HS-27A (cell line): Measurements from ENCODE around the gene ENOX1.

Experiments used
- DNase-seq: peaks from one replicate; pipeline ENCODE4 v3.0.0-alpha.2; 2012; ENCODE audit warnings: low read depth, missing footprints

The ENOX1 gene

GRCh38 chr13:43286751-43287150 is 500.0 kb downstream of the ENOX1 start:
- no peak for DNase-seq

GRCh38 chr13:43285933-43286597 is 500.7 kb downstream of the ENOX1 start:
- DNase-seq = no peak

- no peak for DNase-seq
Observed at GRCh38 chr13:43284162-43284561, 502.6 kb downstream of the ENOX1 start.

GRCh38 chr13:43279696-43280095 is 507.1 kb downstream of the ENOX1 start:
- DNase-seq = no peak

- DNase-seq = no peak
Observed at GRCh38 chr13:43278127-43278526, 508.6 kb downstream of the ENOX1 start.

- DNase-seq = no peak
Observed at GRCh38 chr13:43277142-43277541, 509.6 kb downstream of the ENOX1 start.

GRCh38 chr13:43274881-43275280 is 511.9 kb downstream of the ENOX1 start:
- DNase-seq = no peak

GRCh38 chr13:43273362-43273761 is 513.4 kb downstream of the ENOX1 start:
- no peak for DNase-seq

GRCh38 chr13:43272851-43273250 is 513.9 kb downstream of the ENOX1 start:
- no peak for DNase-seq

- DNase-seq = no peak
Observed at GRCh38 chr13:43271152-43271551, 515.6 kb downstream of the ENOX1 start.

- no peak for DNase-seq
Observed at GRCh38 chr13:43270130-43270830, 516.5 kb downstream of the ENOX1 start.

- DNase-seq = peak; percentile 67
Observed at GRCh38 chr13:43269037-43269481, 517.7 kb downstream of the ENOX1 start.

- no peak for DNase-seq
Observed at GRCh38 chr13:43268632-43269031, 518.1 kb downstream of the ENOX1 start.

GRCh38 chr13:43267916-43268315 is 518.9 kb downstream of the ENOX1 start:
- DNase-seq = no peak

- DNase-seq = no peak
Observed at GRCh38 chr13:43266936-43267615, 519.7 kb downstream of the ENOX1 start.

GRCh38 chr13:43265028-43265427 is 521.7 kb downstream of the ENOX1 start:
- DNase-seq = no peak

GRCh38 chr13:43264458-43264857 is 522.3 kb downstream of the ENOX1 start:
- DNase-seq = no peak

GRCh38 chr13:43263047-43263446 is 523.7 kb downstream of the ENOX1 start:
- no peak for DNase-seq

GRCh38 chr13:43260999-43261398 is 525.8 kb downstream of the ENOX1 start:
- no peak for DNase-seq

- no peak for DNase-seq
Observed at GRCh38 chr13:43258771-43259170, 528.0 kb downstream of the ENOX1 start.

- DNase-seq = no peak
Observed at GRCh38 chr13:43257765-43258164, 529.0 kb downstream of the ENOX1 start.

- no peak for DNase-seq
Observed at GRCh38 chr13:43251961-43252360, 534.8 kb downstream of the ENOX1 start.

- no peak for DNase-seq
Observed at GRCh38 chr13:43246382-43246781, 540.4 kb downstream of the ENOX1 start.
